Right lobe of liver (tissue), 6 donors: ENCODE measurements around the gene ENDOV. TPM values are rescaled to one million over a fixed set of nuclear protein-coding genes. Genes with fewer than 3 reads are reported as not detected.

Experiments
- ATAC-seq, 4 donors: fragments of 200-7000 bp; cut with Tn5 transposase; one replicate each; pipeline ENCODE4 v1.9.1; 2020; ENCODE audit warnings: mild to moderate bottlenecking in 4 of 4, moderate library complexity in 4 of 4
- DNase-seq, 3 donors: peaks; one replicate each; pipeline ENCODE4 v3.0.0-alpha.2; 2020
- H3K27ac ChIP-seq, 3 donors: fragments of 200-600 bp; one replicate each; pipeline ENCODE4 v1.8.0; 2022
- H3K27me3 ChIP-seq, 2 donors: fragments of 200-600 bp; one replicate each; pipeline ENCODE4 v1.8.0; 2022
- H3K36me3 ChIP-seq, 4 donors: fragments of 200-600 bp; sonication (generic) in 1 of 4; one replicate each; pipeline versions ENCODE4 v1.5.1 to v1.8.0; 2017 to 2022; ENCODE audit warnings: control low read depth in 1 of 4
- H3K4me1 ChIP-seq, 4 donors: fragments of 200-600 bp; sonication (generic) in 1 of 4; one replicate each; pipeline versions ENCODE4 v1.5.1 to v1.8.0; 2017 to 2022; ENCODE audit warnings: control low read depth in 1 of 4
- H3K4me3 ChIP-seq, 3 donors: fragments of 200-600 bp; one replicate each; pipeline ENCODE4 v1.8.0; 2022
- H3K9me3 ChIP-seq, 4 donors: fragments of 200-600 bp; sonication (generic) in 1 of 4; one replicate each; pipeline versions ENCODE4 v1.5.1 to v1.8.0; 2017 to 2022; ENCODE audit warnings: control low read depth in 1 of 4
- POLR2A ChIP-seq: fragments of 450-650 bp; IDR thresholded peaks from one replicate; pipeline ENCODE4 v1.6.1; 2017; ENCODE audit warnings: antibody characterized with exemption, mild to moderate bottlenecking
- WGBS: methylation state at CpG from one replicate; pipeline ENCODE4 v1.1.6; 2018; ENCODE audit warnings: low coverage, low lambda C conversion rate; ENCODE audit not compliant: insufficient coverage; ENCODE audit errors: missing lambda C conversion rate; 5-methylcytosine and 5-hydroxymethylcytosine counted together
- intact Hi-C, 2 donors: fragments of 100-400 bp; cut with DNase I; formaldehyde crosslinking; loops; one replicate each; pipeline versions ENCODE4 v1.11.2 to v1.14.1; 2022
- total RNA-seq, 6 experiments: library from RNA; depleted of rRNA in 2 of 6; stranded (reverse); fragments of >200 nt in 2 of 6; fragmentation: NEBNext Ultra II Directional in 3 of 6; extraction: Animal tissue kit (Norgen Biotek cat#: 25700) in 3 of 6; gene quantifications; one replicate each; pipeline versions ENCODE4 v1.1.0 to v1.2.4, GENCODE V29; 2016 to 2023
- TF ChIP-seq, protein P1 (sequence below), 4 donors: fragments of 200-600 bp in 3 of 4; fragments of 450-650 bp in 1 of 4; IDR thresholded peaks; one replicate each; pipeline versions ENCODE4 v1.5.1 to v1.8.0; 2016 to 2022; ENCODE audit warnings: antibody characterized with exemption in 4 of 4, mild to moderate bottlenecking in 2 of 4
- donor health status: DM: no; HTN: yes; CAD: no.
- donor health status: DM: no; HTN: no; CAD: no.
- donor health status: DM: no; HTN: no; CAD: no.
- donor health status: DM: no; HTN: yes; CAD: no.
- donor health status: DM: no; HTN: yes; CAD: no.

The ENDOV gene
- total RNA-seq, 6 experiments from 2014 or later = 6.8 to 14.1 (median 11.3) TPM

DNA sequence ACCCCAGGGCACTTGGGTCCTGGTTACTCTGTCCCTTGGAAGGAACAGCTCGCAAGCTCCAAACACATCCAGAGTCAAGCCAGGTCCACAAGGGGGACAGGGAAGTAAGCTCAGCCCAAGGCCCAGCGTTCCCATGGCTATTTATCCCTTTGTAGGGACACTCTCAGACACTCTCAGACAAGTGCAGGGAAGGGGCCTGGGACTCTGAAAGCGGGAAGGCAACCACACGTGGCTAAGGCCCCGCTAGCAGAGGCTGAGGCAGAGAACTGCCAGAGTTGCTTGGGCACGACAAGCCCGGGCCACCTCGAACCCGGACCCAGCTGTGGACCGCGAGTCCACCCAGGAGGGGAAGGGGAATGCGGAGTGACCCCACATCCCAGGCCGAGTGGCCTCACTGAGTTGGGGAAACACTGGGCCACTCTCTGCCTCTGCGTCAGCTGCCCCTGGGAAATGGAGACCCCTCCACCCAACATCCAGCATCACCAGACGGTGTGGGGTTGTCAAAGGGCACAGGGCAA lies 51.3 kb downstream of the ENDOV start:
- no peaks in the 10 kb centered on the region for H3K4me1 ChIP-seq
- DNase-seq = no peak
- ATAC-seq = no peak
- no peaks in the 10 kb centered on the region for H3K27me3 ChIP-seq
- intact Hi-C loops = no loop called here
- TF ChIP-seq, protein P1, sequence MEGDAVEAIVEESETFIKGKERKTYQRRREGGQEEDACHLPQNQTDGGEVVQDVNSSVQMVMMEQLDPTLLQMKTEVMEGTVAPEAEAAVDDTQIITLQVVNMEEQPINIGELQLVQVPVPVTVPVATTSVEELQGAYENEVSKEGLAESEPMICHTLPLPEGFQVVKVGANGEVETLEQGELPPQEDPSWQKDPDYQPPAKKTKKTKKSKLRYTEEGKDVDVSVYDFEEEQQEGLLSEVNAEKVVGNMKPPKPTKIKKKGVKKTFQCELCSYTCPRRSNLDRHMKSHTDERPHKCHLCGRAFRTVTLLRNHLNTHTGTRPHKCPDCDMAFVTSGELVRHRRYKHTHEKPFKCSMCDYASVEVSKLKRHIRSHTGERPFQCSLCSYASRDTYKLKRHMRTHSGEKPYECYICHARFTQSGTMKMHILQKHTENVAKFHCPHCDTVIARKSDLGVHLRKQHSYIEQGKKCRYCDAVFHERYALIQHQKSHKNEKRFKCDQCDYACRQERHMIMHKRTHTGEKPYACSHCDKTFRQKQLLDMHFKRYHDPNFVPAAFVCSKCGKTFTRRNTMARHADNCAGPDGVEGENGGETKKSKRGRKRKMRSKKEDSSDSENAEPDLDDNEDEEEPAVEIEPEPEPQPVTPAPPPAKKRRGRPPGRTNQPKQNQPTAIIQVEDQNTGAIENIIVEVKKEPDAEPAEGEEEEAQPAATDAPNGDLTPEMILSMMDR (IDR thresholded peaks at IDR 0.05) = no peak
- no peak for TF ChIP-seq POLR2A
- H3K9me3 ChIP-seq = no peaks in the 10 kb centered on the region
- no peaks in the 10 kb centered on the region for H3K36me3 ChIP-seq
- 41% methylated on average over 3 of the region's 15 CpGs for whole genome bisulfite sequencing
- H3K4me3 ChIP-seq = no peak overlapping the region
- H3K27ac ChIP-seq = no peak overlapping the region

DNA sequence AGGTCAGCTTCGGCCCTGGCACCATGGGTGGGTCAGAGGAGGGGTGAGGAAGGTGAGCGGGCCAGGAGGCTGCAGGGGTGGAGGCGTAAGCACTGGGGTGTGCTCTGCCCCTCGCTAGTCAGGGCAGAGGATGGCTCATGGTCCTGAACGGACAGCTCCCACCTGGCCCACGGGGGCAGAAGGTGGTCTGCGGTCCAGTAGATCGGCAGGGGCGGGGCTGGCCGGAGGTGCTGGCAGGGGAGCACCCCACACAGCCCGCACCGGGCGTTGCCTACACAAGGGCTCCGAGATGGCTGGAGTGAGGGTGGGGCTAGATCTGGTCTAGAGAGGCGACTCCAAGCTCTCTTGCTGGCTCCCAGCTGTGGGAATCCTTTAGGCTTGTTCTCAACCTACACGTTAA lies 53.3 kb downstream of the ENDOV start:
- WGBS = 14% methylated on average over 11 of the region's 16 CpGs
- TF ChIP-seq, protein P1 (IDR thresholded peaks at IDR 0.05) = no peak
- TF ChIP-seq POLR2A = no peak
- H3K27ac ChIP-seq = no peak overlapping the region
- no peak for DNase-seq
- no peaks in the 10 kb centered on the region for H3K27me3 ChIP-seq
- no peaks in the 10 kb centered on the region for H3K9me3 ChIP-seq
- H3K36me3 ChIP-seq = no peaks in the 10 kb centered on the region
- intact Hi-C loops = no loop called here
- no peaks in the 10 kb centered on the region for H3K4me1 ChIP-seq
- no peak overlapping the region for H3K4me3 ChIP-seq
- ATAC-seq = no peak

DNA sequence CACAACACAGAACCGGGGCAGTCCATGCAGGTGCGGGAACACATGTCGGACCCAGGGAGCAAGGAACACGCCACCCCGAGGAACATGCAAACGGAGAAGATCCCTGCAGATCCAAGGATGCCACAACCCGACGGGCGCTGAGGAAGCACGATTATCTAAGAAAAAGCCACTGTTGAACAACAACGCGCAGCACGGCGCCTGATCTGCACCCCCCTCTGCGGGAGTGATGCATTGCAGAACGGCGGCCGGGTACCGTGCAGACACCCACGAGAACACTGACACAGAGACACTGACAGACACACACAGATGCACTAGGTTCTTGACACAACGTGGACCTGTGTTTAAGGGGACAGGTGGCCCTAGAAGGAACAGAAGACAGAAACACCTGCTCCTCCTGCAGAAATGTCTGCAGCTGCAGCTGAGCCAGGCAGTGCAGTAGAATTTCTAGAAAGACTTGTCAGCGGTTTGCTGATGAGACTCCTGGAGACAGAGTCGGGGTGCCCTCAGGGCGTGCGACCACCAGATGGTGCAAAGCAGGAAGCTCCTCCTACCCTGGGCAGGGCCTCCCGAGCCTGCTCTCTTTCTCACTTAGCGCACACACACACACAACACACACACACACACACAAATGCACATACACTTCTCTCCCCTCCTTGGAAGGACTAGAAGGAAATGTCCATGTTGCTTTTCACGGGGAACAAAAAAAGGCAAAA lies 54.0 kb downstream of the ENDOV start:
- H3K36me3 ChIP-seq = no peaks in the 10 kb centered on the region
- no peak overlapping the region for H3K27ac ChIP-seq
- no peak for ATAC-seq
- TF ChIP-seq, protein P1 (IDR thresholded peaks at IDR 0.05) = no peak
- TF ChIP-seq POLR2A = no peak
- whole genome bisulfite sequencing = 65% methylated on average over 14 of the region's 28 CpGs
- no peak overlapping the region for H3K4me3 ChIP-seq
- DNase-seq = no peak
- H3K4me1 ChIP-seq = no peaks in the 10 kb centered on the region
- H3K27me3 ChIP-seq = no peaks in the 10 kb centered on the region
- H3K9me3 ChIP-seq = no peaks in the 10 kb centered on the region
- intact Hi-C loops = no loop called here

DNA sequence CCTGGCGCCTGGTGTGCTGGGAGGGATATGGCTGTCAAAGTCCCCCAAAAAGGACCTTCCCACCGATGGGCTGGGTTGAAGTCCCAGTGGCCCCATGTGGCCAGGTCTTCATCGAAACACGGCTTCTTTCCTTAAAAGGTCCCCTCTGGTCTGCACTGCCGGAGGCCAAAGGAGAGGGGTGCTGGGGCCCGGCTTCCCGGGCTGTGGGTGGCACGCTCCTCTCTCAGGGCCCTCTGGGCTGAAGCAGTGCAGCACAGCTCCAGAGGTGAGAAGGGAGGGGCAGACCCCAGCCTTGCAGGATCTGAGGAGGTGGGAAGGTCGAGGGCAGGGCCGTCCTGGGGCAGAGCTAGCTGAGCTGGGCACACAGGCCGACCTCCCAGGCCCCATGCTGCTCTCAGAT lies 54.7 kb downstream of the ENDOV start:
- peaks cover 0 to under 1% of the 10 kb centered on the region in 2 donors for H3K27me3 ChIP-seq

More for the DNA sequence above, 54.7 kb downstream of the ENDOV start:
- no peaks in the 10 kb centered on the region for H3K36me3 ChIP-seq
- no peak overlapping the region for H3K4me3 ChIP-seq
- ATAC-seq = no peak
- no peaks in the 10 kb centered on the region for H3K4me1 ChIP-seq
- intact Hi-C loops = no loop called here
- H3K27ac ChIP-seq = no peak overlapping the region
- H3K9me3 ChIP-seq = no peaks in the 10 kb centered on the region
- WGBS = no CpG with 5 or more reads among the region's 11 CpGs
- TF ChIP-seq POLR2A = no peak
- TF ChIP-seq, protein P1 (IDR thresholded peaks at IDR 0.05) = no peak
- no peak for DNase-seq
